Germinal center (tissue), 1 donor: ENCODE measurements around the gene PARP6.
"Not testable (repeated sequence)": the region's sequence is repeated elsewhere in the genome, so short reads cannot be mapped to it uniquely, and the experiment has no call there.

Experiments used
- DNase-seq: peaks from one replicate; pipeline ENCODE4 v3.0.0; 2012; ENCODE audit warnings: mixed read lengths, low spot score

Gene PARP6

DNA sequence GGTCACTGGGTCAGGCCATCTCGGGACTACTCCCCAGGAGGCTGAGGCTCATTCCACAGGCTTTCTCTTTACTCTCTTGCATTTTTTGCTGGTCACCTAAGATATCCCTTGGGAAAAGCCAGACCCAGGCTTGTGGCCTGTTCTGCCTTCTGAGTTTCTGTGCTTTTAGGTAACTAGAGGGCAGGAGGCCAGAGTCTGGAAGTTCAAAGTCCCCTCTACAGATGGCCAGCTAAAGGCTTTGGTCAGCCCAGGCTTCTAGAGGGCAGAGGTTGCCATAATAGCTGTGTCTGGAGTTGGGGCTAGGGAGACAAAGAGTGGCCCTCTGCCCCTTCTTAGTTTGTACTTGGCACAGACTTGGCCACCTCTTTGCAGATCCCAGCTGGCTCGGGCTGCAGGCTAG, 8.4 kb upstream of the PARP6 start:
- DNase-seq = no peak

DNA sequence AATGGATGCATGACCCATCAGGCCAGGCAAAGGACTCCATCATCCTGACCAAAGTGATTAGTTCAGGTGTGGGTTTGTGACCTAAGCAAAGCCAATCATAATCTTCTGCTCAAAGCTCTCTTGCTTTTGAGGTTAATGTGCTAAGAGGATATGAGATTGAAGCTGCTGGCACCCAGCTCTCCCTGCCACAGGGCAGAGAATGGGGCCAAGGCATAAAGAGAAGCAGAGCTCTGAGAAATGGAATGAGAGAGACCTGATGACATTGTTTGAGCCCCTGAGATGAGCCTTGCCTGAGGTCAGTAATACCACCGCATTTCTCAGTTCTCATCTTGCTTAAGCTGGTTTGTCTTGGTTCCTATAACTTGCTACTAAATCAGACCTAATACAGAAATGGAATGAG, 6.4 kb upstream of the PARP6 start:
- DNase-seq = no peak

DNA sequence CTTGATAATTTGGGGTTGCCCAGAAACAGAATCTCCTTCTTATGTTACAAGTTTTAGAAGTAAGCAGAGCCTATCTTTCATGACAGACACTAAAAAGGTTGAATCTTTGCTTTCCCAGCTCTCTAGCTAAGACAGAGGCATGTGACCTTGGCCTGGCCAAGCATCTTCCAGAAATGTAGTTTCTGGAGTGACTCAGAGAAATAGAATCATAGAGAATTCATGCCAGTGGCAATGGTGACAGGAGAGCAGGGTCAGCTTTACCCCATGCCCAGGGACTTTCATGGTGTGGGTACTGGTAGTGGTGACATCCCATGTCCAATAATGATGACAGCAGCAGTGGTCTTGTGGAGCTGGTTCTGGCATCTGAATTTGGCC, 4.0 kb upstream of the PARP6 start:
- no peak for DNase-seq

DNA sequence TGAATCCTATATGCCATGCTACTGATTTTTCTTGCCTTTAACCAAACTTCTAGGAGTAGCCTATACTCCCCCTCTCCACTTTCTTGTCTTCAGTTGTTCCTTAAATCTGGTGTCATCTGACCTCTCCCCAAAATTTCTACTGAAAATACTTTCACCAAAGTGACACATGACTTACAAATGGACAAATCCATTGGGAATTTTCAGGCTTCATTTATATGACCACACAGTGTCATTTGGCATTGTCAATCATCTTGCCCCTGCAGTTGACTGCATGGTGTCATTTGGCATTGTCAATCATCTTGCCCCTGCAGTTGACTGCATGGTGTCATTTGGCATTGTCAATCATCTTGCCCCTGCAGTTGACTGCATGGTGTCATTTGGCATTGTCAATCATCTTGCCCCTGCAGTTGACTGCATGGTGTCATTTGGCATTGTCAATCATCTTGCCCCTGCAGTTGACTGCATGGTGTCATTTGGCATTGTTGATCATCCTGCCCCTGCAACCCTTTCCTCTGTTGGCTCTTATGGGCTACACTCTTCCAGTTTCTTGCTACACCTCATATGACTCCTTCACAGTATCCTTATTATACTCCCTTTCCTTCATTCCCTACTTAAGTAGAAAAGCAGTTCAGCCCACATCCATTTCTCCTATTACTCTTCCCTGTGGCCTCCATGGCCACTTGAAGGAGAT, 3.4 kb upstream of the PARP6 start:
- not testable (repeated sequence) for DNase-seq

DNA sequence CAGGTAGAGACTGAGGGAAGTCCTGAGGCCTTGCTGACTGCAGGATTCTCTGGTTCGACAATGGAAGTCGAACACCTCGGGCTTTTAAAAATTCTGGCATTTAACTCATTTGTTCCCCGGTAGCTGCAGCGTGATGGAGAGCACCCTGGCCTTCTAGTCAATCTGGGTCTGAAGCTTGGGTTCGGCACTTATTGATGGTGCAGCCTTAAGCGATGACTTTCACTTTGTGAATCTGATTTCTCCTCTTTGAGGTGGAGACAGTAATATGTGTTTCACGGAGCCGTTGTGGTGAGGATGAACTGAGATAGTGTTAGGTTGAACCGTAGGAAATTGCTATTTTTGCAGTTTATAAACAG, 621 bp upstream of the PARP6 start:
- no peak for DNase-seq

DNA sequence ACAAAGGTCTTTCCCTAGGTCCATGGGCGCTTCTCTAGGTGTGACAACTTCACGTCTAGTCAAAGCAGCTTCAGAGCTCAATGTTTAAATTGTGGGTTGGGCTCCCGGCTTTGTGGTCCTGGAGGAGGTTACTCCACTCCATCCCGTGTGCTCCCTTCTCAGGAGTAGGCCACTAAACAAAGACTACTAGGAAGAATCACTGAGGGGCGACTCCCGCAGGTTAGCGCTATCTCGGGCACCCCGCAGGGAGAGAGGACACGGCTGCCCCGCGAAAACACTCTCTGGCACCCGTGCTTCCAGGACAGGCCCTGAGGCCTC, 500 bp downstream of the PARP6 start:
- no peak for DNase-seq

DNA sequence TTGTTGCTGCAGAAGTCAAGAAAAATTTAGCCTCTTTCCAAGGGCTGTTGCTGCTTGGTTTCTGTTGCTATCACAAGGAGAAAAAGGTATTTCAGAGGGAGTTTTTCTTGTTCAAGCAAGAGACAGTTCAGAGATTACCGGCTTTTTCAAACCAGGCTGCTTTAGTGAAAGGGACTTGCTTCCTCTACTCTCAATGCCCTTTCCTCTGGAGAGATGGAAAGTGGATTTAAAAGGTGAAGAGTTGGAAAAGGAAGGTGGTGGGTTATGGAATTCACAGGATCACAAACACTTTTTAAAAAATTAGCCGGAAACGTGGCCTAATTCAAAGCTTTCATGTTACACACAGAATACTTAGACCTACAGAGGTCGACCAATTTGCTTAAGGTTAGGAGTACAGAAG, 1.1 kb downstream of the PARP6 start:
- no peak for DNase-seq

DNA sequence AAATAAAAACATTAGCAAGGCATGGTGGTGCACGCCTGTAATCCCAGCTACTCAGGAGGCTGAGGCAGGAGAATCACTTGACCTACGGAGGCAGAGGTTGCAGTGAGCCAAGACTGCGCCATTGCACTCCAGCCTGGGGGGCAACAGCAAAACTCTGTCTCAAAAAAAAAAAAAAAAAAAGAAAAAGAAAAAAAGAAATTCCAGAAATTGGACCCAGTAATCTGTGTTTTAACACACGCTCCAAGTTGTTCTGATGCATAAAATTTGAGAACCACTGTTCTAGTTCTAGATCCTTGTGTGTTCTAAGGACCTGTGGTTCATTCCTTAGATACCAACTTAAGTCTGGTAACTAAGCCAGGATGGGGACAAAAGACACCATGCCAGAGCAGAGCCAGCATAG, 2.6 kb downstream of the PARP6 start:
- DNase-seq = no peak

DNA sequence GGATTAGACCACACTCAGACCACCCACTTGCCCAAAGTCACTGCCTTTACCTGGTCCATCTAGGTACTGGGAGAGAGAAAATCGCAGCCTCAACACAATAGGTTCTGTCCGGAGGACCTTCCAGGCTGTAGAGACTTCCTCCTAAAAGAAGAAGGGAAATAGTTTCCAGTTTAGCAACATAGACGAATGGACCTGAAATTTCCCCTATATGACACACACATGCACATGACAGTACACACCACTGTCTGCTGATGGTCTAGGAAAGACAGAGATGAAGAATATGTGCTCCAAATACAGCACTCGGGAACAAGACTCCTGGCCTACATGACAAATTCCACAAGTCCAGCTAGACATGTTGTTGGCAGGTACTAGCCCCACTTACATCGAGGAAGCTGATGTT, 7.3 kb downstream of the PARP6 start:
- DNase-seq = no peak

DNA sequence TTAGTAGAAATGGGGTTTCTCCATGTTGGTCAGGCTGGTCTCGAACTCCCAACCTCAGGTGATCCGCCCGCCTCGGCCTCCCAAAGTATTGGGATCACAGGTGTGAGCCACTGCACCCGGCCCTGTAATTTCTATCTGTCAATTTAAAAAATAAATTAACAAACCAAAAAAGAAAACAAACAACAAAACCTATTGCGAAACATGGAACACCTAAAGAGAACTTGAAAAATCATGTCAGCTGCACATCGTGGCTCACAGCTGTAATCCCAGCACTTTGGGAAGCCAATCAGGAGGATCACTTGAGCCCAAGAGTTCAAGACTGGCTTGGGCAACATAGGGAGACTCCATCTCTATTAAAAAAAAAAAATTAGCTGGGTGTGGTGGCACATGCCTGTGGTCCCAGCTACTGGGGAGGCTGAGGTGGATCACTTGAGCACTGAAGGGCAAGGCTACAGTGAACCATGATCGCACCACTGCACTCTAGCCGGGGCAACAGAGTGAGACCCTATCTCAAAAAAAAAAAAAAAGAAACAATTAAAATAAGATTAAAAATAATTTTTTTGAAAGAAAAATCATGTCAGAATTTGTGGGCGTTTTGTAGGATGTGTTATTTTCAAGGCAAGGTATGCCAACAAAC, 19.6 kb downstream of the PARP6 start:
- no peak for DNase-seq

DNA sequence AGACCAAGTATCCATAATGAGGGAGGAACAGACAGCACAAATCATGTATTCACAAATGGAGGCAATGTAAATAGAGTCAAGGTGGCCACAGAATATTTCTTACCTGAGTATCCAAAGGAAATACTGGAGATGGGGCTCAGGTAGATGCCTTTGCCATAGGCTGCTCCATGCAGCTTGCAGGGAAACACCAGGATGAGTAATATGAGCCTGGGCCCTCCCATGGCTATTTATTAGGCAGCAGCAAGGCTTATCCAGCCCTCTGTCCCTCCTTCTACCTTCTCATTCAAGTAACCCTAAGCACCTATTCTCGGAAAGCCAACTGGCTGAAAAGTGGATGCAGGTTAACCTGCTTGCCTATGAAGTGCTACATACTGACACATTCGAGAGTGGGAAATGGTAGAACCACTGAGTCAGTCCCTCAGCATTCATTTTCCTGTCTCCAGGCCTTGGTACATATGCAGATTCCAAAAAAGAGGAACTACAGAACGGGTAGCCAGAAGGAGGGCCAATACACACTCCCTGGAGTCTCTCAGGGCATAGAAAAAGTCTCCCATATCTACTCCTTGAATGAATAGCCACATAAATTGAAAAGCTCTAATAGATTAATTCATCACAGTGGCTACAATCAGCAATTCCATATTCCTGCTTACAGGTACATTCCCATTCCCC, 23.1 kb downstream of the PARP6 start:
- DNase-seq = no peak

DNA sequence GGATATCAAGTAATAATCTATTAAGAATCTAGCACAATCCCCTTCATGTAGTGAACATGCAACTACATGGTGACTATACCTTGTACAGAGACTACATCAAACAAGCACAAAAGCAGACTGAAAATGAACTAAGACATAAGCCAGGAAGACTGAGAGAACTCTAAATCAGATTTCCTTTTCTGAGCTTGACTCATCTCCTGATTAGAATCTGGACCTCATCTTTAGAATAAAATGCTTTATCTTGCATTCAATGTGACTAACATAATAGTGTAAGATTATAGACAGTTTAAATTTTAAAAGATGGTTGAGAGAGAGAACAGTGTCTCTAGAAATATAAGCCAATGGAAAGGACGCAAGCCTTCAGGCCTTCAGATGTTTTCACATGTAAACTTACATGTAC, 23.8 kb downstream of the PARP6 start:
- DNase-seq = no peak

DNA sequence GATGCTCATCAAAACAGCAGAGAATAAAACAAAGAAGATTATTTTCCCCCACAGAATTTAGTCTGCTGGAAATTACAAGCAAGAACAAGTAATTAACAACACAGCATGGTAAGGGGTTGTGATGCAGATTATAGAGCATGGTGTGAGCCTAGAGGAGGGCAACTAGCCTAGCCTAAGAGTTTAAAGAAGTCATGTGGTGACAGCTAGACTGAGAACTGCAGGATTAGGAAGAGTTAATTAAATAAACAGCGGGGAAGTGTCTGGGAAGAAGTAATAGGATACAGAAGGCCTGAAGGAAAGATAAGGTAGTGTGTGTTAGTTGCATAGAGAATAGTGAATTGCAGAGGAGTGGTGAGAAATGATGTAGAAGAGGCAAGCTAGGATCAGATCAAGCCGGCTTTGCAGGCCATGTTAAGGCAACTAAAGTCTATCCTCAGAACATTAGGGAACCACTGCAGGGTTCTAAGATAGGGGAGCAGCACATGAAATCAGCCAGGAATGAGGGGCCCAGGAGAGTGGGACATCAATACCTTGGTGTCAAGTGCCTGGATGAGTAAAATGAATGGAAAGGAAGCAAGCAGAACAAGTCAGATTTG, 29.5 kb downstream of the PARP6 start:
- DNase-seq = no peak

DNA sequence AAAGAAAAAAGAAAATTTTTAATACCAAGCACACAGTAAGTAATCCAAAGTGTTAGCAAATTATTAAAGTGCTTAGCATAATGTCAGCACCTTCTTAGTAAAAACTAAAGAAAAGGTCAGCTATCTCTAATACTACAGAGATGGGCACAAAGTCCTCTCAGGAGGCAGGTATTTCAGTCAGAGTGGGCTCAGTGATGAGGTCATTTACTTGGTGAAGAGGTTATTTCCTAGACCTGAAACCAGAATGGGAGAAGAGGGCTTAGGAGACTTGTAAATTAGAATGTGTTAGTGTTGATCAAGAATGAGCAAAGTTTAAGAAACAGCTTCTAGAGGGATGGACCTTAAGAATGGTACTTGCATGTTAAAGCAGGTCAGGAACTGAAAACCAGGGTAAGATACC, 32.7 kb downstream of the PARP6 start:
- no peak for DNase-seq

DNA sequence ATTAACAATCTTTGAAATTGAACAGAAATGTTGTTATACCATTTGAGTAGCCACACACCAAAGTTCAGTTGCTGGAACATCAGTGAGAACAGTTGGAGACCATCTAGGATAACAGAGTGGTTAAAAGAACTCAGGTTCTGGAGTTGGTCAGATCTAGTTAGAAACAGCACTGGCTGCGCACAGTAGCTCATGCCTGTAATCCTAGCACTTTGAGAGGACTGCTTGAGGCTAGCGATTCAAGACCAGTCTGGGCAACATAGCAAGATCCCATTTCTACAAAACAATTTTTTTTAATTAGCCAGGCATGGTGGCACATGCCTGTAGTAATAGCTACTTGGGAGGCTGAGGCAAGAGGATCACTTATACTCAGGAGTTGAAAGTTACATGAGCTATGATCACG, 33.8 kb downstream of the PARP6 start:
- no peak for DNase-seq

DNA sequence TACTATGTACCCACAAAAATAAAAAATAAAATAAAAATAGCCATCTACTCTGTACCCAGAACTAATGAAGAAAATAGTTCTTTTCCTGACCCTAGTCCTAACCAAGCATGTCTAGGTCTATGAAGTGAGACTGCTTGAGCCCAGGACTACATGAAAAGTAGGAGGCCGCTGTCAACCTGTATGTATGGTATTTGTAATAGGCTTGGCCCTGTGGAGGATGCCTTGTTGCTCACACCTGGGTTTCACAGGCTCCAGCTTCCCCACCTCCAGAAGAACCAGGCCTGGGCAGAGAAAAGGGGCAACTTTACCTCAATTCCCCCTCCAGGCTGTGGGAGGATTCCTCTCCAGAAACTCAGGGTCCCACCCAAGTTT, 34.5 kb downstream of the PARP6 start:
- DNase-seq = no peak

DNA sequence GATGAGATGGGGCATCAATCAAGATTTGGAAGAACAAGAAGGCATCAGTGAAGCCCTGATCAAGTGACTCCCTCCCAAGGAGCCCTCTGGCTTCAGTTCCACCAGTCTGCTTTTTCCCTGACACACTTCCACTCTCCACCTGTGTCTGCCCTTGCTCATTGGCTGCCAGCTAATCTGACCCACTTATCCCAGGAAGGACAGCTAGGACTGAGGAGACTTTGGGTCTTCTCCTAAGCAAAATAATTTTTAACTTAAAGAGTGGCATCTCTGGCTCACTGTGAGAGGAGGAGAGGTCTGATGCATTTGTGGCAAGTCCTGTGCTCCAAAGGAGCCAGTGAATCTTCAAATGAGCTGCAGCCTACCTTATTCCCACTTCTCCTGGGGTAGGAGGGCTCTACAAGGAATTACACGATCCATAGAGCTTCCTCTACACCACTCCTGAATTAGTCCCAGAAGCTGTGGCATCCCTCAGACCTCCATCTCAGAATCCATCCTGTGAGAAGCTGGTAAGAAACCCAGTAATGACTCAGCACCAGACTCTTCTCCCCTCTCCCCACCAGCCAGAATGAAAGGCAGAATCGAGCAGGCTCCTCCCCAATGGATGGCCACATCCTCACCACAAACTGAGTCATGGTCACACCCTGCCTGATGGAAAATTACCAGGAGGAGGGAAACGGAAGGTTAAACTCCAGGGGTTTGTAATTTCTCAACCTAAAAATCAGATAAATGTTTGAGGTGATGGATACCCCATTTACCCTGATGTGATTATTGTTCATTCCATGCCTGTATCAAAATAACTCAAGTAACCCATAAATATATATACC, 35.1 kb downstream of the PARP6 start:
- no peak for DNase-seq

DNA sequence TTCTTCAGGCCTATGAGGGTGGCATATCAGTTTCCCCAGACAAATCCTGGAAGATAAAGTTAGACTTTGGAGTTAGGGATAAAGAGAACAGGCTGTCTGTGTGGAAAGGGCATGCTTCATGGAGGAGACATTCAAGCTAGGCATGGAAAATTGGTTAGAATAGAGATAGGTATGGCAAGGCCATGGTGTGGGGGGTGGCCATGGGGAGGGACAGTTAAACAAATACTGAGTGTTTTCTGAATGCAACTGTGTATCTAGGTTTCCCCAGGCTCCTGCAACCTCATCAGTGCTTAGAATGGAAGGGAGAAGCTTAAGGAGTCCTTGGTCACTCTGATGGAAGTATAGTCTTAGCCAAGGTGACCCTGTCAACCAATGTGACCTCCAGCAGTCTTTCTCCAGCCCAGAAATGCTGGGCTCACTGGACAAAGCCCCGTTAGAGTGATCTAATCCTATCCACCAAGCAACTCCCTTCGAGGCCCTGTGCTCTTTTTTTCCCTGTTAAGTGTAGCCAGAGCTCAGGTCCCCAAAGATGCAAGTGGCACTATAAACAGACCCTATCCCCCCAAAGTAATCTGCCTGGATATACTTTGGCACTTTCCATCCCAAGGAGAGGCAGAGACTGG, 35.9 kb downstream of the PARP6 start:
- DNase-seq = no peak

DNA sequence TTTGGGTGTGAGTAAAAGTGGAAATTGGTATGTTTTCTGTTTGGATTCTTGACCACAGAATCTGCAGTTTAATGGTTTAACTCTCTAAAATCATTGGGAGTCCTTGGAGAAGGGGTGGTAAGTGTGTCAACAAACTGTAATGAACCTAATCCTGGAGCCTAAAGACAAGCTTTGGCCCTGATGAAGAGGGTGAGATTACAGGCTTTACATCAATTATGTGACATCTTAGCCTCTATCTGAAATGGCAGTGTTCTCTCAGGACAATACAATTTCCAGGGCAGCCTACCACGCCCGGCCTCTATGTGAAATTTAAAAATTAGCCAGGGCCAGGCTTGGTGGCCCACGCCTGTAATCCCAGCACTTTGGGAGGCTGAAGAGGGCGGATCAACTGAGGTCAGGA, 37.1 kb downstream of the PARP6 start:
- DNase-seq = no peak

DNA sequence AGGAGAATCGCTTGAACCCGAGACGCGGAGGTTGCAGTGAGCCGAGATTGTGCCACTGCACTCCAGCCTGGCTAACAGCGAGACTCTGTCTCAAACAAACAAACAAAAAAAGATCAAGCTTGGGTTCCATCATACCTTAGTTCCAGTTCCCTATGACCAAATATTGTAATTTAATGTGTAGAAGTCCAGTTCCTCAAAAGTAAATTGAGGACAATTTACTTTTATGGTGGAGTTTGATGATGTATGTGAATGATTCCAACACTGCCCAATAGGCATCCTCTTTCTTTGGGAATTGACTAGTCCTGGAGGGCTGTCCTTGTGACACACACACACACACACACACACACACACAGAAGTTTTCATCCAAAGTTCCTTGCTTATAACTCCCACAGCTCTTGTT, 38.6 kb downstream of the PARP6 start:
- no peak for DNase-seq

DNA sequence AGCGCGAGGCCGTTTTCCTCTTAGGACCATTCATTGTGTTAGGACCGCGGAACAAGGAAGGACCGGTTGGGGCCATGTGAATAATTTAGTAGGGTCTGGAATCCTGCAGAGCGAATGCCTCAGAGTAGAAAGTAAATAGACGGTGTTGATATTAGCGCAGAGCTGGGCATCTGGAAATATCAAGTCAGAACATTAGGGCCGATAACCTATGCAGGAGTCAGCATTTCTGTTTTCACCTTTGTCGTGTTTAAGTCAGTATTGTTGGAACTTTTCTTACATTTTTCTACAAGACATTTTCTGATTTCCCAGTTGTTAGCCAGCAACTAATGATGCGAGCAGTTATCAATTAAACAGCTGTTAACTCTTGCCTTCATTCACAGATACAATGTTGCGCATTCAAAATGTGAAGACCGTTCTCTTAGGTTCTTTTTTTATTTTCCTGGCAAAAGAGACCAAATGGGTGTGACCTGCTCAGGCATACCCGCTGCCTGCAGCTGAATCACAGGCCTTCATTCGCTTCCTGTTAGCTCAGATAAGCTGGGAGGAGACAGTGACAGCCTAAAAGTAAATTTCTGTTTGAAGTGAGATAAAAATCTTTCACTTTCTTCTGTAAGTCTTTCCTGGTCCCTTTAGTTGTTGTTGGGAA, 40.4 kb downstream of the PARP6 start:
- peak; percentile 32 for DNase-seq
